Measurements from ENCODE around the gene DNAJC21.

Gene DNAJC21

GRCh38 chr5:34986965-34987364 is 57.6 kb downstream of the DNAJC21 start:
- DNase-seq = no peak

GRCh38 chr5:34991486-34992238 is 62.3 kb downstream of the DNAJC21 start:
- DNase-seq = no peak

GRCh38 chr5:34993951-34994350 is 64.6 kb downstream of the DNAJC21 start:
- DNase-seq = no peak

GRCh38 chr5:34996261-34996660 is 66.9 kb downstream of the DNAJC21 start:
- no peak for DNase-seq

- DNase-seq = no peak
Measured at GRCh38 chr5:34998058-34998789, 68.9 kb downstream of the DNAJC21 start.

- no peak for DNase-seq
Measured at GRCh38 chr5:35001842-35002241, 72.5 kb downstream of the DNAJC21 start.

- no peak for DNase-seq
Measured at GRCh38 chr5:35002459-35002858, 73.1 kb downstream of the DNAJC21 start.

GRCh38 chr5:35003018-35003957 is 73.9 kb downstream of the DNAJC21 start:
- peak; percentile 17 to 40 for DNase-seq

- DNase-seq = no peak
Measured at GRCh38 chr5:35004200-35004599, 74.8 kb downstream of the DNAJC21 start.

- DNase-seq = no peak
Measured at GRCh38 chr5:35004771-35005170, 75.4 kb downstream of the DNAJC21 start.
